Head of caudate nucleus (tissue), 42 donors: Measurements from ENCODE around the gene LIN54.
"Not testable (repeated sequence)": the region's sequence is repeated elsewhere in the genome, so short reads cannot be mapped to it uniquely, and the experiment has no call there.

ENCODE experiments used
- DNase-seq, 42 donors: peaks; one replicate each; pipeline versions ENCODE4 v3.0.0 to v3.0.0-alpha.2; 2020 to 2021; ENCODE audit warnings: mixed read lengths in 7 of 42
- intact Hi-C: fragments of 100-400 bp; cut with DNase I; formaldehyde crosslinking; loops from one replicate; pipeline ENCODE4 v1.15.0; 2022

LIN54 gene

DNA sequence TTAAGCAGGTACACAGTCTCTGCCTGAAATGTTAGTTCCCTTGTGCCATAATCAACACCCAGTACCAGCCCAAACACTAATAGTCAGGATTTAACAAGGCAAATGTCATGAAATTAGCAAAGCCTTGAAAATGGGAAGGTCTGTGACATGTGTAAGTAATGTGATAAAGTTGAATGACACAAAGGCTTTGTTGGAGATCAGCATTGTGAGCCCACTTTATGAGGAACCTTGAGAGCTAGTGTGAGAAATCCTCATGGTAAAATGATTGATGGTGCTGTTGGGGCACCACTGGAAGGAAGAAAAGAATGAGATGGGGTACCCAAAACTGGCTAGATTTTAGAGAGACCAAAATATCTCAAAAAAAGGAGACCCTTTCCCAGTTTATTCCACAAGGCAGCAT is 3.3 kb upstream of the LIN54 start:
- DNase-seq, result no peak

DNA sequence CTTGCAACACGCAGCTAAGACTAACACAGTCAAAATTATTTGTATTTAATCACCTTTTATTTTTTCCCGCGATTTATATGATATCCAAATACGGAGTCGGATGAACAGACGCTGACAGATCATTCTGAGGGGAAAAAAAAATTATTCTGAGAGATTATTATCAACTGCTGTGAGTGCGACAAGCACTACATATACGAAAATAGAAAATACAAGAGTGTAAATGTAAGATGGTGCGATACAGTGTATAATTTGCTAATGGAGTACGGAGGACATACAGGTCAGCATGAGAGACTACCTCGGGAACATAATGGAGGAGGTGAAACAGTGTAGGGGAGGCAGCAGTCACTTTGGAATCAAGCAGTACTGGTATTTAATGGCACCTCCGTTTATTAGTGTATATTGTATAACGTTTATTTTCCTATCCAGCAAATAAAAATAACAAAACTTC is 2.8 kb upstream of the LIN54 start:
- DNase-seq, result peak in 1 of 42 donors; percentile 14
- intact Hi-C loops, result loop anchor here (1.0 to 5.0 kb wide), 3 partner anchors 21 to 581 kb away; partner anchors contain the start of genes ENOPH1, HNRNPDL and THAP9

More for the DNA sequence above, 3.3 kb upstream of the LIN54 start:
- intact Hi-C loops, result loop anchor here (1.0 to 5.0 kb wide), 3 partner anchors 20 to 582 kb away; partner anchors contain the start of genes ENOPH1, HNRNPDL and THAP9

GRCh38 chr4:83012687-83013419 is 2.2 kb upstream of the LIN54 start:
- DNase-seq, result peak; percentile 92 to 99 (median 98)
- intact Hi-C loops, result loop anchor here (1.0 to 5.0 kb wide), 3 partner anchors 21 to 581 kb away; partner anchors contain the start of genes ENOPH1, HNRNPDL and THAP9

DNA sequence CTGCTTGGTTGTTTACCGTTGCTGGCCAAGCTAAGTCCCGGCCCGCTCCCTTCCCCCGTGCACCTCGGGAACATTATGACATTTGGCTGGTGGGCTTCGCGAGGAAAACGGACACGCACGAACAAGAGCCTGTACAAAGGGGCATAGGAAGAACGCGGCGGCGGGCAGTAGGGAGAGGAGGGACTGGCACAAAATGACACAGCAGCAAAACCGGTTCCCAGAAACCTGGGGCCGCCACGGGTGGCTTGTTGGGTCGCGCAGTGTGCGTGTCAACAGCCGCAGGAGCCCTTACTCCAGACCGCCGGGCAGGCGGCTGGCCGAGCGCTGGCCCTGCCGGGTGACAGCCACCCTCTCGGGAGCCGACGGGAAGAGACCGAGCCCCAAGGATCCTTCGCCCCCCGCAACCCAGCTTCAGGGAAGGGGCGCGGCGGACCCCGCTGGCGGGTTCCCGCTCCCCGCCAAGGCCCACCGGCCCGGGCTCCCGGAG is 1.6 kb upstream of the LIN54 start:
- intact Hi-C loops, result loop anchor here (5.0 kb wide), 2 partner anchors 110 to 580 kb away; partner anchors contain the start of genes ENOPH1, HNRNPDL and THAP9
- peak in 38 of 42 donors; percentile 8 to 73 (median 37) for DNase-seq

- intact Hi-C loops, result loop anchor here (5.0 kb wide), 2 partner anchors 109 to 579 kb away; partner anchors contain the start of genes ENOPH1, HNRNPDL and THAP9
- peak in 3 of 42 donors; percentile 5 to 9 (median 7) for DNase-seq
Measured at GRCh38 chr4:83011689-83012199, 1.1 kb upstream of the LIN54 start.

GRCh38 chr4:83010111-83010521 is 507 bp downstream of the LIN54 start:
- intact Hi-C loops, result loop anchor here (5.0 kb wide), 2 partner anchors 108 to 578 kb away; partner anchors contain the start of genes ENOPH1, HNRNPDL and THAP9
- peak in 3 of 42 donors; percentile 6 to 12 (median 10) for DNase-seq

GRCh38 chr4:83009529-83009928 is 1.1 kb downstream of the LIN54 start:
- intact Hi-C loops, result no loop called here

DNA sequence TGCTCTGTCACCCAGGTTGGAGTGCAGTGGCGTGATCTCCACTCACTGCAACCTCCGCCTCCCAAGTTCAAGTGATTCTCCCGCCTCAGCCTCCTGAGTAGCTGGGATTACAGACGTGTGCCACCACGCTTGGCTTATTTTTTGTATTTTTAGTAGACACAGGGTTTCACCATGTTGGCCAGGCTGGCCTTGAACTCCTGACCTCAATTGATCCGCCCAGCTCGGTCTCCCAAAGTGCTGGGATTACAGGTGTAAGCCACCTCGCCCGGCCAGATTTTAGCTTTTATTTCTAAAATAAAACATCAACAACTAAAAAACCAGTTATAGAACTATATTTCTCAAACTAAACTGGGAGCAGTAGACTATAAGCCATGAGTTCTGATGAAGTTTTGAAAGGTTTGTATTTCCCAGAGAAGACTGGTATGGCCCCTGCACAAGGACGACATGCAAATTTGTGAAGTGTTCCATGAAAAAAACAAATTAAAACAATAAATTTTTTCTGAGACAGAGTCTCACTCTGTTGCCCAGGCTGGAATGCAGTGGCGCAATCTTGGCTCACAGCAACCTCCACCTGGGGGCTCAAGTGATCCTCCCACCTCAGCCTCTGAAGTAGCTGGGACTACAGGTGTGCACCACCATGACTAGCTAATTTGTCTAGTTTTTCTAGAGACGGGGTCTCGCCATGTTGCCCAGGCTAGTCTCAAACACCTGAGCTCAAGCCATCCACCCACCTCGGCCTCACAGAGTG is 7.4 kb downstream of the LIN54 start:
- DNase-seq, intact Hi-C loops: not testable (repeated sequence)

More at GRCh38 chr4:83009529-83009928, 1.1 kb downstream of the LIN54 start:
- DNase-seq, result no peak

DNA sequence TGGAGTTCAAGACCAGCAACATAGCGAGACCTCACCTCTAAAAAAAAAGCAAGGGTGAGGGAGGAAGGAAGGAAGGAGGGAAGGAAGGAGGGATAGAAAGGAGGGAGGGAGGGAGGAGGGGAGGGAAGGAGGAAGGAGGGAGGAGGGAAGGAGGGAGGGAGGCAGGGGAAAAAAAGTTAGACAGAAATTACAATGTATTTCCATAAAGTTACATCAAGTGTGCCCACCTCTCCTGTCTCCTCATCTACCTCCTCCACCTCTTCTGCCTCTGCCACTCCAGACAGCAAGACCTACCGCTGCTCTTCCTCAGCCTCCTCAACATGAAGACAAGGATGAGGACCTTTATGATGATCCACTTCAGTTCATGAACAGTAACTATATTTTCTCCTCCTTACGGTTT is 8.3 kb downstream of the LIN54 start:
- no peak for DNase-seq
- intact Hi-C loops, result no loop called here

DNA sequence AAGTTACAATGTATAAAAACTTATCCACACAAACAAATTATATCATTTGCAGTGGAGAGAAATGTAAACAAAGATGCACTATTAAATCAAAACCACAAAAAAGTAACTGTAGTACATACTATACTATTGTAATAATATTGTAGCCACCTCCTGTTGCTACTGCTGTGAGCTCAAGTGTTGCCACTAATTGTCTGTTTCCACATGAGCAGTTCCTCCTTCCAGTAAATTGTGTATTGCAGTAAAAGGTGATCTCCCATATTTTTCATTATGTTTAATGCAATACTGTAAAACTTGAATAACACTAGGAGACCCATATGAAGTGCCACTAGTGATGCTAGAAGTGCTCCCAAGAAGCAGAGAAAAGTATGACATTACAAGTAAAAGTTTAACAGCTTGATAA is 11.7 kb downstream of the LIN54 start:
- intact Hi-C loops, result no loop called here
- DNase-seq, result no peak

DNA sequence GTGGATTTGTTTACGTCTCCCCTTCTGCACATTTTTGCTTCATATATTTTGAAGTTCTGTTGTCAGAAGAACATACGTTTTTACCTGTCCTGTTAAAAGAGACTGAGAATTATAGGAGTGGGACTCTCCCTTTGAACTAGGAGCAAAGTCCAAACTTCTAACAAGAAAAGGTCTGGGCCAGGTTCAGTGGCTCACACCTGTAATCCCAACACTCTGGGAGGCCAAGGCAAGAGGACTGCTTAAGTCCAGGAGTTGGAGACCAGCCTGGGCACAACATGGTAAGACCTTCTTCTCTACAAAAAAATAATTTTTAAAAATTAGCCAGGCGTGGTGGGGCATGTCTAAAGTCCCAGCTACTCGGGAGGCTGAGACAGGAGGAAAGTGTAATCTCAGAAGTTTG is 15.8 kb downstream of the LIN54 start:
- intact Hi-C loops, result no loop called here
- DNase-seq, result no peak

DNA sequence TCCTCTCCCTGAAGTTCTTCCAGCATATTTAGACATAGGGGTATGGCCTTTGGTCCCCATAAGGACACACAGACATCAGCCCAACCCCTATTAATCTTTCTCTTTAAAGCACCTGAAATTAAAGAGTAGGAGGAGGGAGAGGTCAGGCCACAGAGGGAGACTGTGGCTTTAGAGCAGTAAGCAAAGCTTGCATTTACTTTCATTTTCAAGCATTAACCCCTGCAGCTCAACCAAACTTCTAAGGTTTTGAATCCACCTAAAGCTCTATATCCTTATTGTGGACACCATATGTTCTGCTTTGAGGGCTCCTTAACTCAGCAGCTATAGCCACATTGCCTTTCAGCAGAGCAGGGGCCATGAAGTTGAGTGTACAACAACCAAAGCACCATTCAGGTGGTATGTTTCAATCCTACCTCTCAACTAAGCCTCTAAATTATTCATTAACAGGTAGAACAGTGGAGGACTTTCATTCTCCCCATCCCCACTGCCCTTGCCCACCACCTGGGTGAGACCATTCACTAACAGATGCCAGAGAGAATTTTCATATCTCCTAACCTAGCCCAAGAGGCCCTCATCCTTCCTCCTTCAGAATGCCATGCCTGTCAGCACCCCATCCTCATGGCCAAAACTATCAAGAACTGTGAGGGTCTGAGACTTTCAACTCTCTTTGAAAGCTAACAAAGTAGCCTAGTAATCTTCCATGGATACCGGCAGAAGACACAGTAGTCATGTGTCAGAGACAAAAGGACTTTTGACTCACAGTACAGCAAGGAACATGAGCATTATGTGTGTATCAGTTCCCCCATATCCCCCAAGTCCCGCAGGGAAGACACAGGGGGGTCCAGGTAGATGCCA is 20.8 kb downstream of the LIN54 start:
- DNase-seq, result no peak
- intact Hi-C loops, result no loop called here

- DNase-seq, result no peak
- intact Hi-C loops, result no loop called here
Measured at GRCh38 chr4:82988323-82988832, 22.2 kb downstream of the LIN54 start.

GRCh38 chr4:82987519-82987918 is 23.1 kb downstream of the LIN54 start:
- DNase-seq, intact Hi-C loops: not testable (repeated sequence)

- no peak for DNase-seq
- intact Hi-C loops, result no loop called here
Measured at GRCh38 chr4:82984459-82984858, 26.2 kb downstream of the LIN54 start.

- intact Hi-C loops, result no loop called here
- no peak for DNase-seq
Measured at GRCh38 chr4:82983444-82983843, 27.2 kb downstream of the LIN54 start.

GRCh38 chr4:82981138-82981537 is 29.5 kb downstream of the LIN54 start:
- intact Hi-C loops, result no loop called here
- no peak for DNase-seq

- no peak for DNase-seq
- intact Hi-C loops, result no loop called here
Measured at GRCh38 chr4:82975792-82976191, 34.8 kb downstream of the LIN54 start.
